LNCaP clone FGC (cell line): ENCODE data around the gene GBP1.

Source experiments
- DNase-seq: peaks from one replicate; pipeline ENCODE4 v3.0.0-alpha.2; 2011; ENCODE audit warnings: low read depth
- H3K4me3 ChIP-seq: 2 replicates; pipeline ENCODE4 v1.5.1; 2011; ENCODE audit warnings: mild to moderate bottlenecking, low read depth, low read length, control low read depth
- CTCF ChIP-seq: IDR thresholded peaks from 2 replicates; pipeline ENCODE4 v1.5.1; 2012; ENCODE audit warnings: mild to moderate bottlenecking; ENCODE audit not compliant: control insufficient read depth, insufficient read depth; ENCODE audit errors: extremely low read depth

Gene GBP1

GRCh38 chr1:89100412-89100811, 35.4 kb upstream of the GBP1 start:
- no peak for DNase-seq
- no peak overlapping the region for H3K4me3 ChIP-seq
- no peak for TF ChIP-seq CTCF

GRCh38 chr1:89098857-89099256, 33.8 kb upstream of the GBP1 start:
- DNase-seq: no peak
- no peak overlapping the region for H3K4me3 ChIP-seq
- TF ChIP-seq CTCF: no peak

- no peak for DNase-seq
- H3K4me3 ChIP-seq: no peak overlapping the region
- no peak for TF ChIP-seq CTCF
Observed at GRCh38 chr1:89095737-89096136, 30.7 kb upstream of the GBP1 start.

GRCh38 chr1:89089962-89090361, 25.0 kb upstream of the GBP1 start:
- no peak for TF ChIP-seq CTCF
- no peak for DNase-seq

GRCh38 chr1:89088572-89088971, 23.6 kb upstream of the GBP1 start:
- H3K4me3 ChIP-seq: no peak overlapping the region
- DNase-seq: no peak
- TF ChIP-seq CTCF: no peak

More at GRCh38 chr1:89089962-89090361, 25.0 kb upstream of the GBP1 start:
- no peak overlapping the region for H3K4me3 ChIP-seq

- no peak for TF ChIP-seq CTCF
- no peak for DNase-seq
- no peak overlapping the region for H3K4me3 ChIP-seq
Observed at GRCh38 chr1:89087241-89087640, 22.2 kb upstream of the GBP1 start.

GRCh38 chr1:89085781-89086180, 20.8 kb upstream of the GBP1 start:
- no peak overlapping the region for H3K4me3 ChIP-seq
- DNase-seq: peak; percentile 21
- peak; percentile 47 for TF ChIP-seq CTCF
